DND-41 (cell line): ENCODE results near the gene CEP95.
A peak's percentile ranks its signal among the peaks of the same experiment; 100 is the strongest.

ENCODE experiments used
- ATAC-seq: fragments of 200-7000 bp; cut with Tn5 transposase; 3 replicates; pipeline ENCODE4 v1.9.1; 2021; ENCODE audit warnings: low read depth; ENCODE audit not compliant: insufficient read depth
- DNase-seq: peaks from one replicate; pipeline ENCODE4 v3.0.0-alpha.2; 2020
- H2AFZ ChIP-seq: 2 replicates; pipeline ENCODE4 v1.6.0; 2012; ENCODE audit warnings: low read depth, low read length
- H3K27ac ChIP-seq: 2 replicates; pipeline ENCODE4 v1.5.1; 2012; ENCODE audit warnings: low read length, inconsistent platforms
- H3K27me3 ChIP-seq: fragments of 200-600 bp; sonication (generic); 2 replicates; pipeline ENCODE4 v1.6.0; 2012; ENCODE audit warnings: low read length, mild to moderate bottlenecking, inconsistent platforms; ENCODE audit not compliant: insufficient read depth, poor library complexity
- H3K36me3 ChIP-seq: 2 replicates; pipeline ENCODE4 v1.5.1; 2012; ENCODE audit warnings: low read length, inconsistent platforms; ENCODE audit not compliant: insufficient read depth
- H3K4me1 ChIP-seq: 2 replicates; pipeline ENCODE4 v1.5.1; 2012; ENCODE audit warnings: mild to moderate bottlenecking, low read length; ENCODE audit not compliant: insufficient read depth
- H3K4me2 ChIP-seq: 2 replicates; pipeline ENCODE4 v1.6.0; 2012; ENCODE audit warnings: mild to moderate bottlenecking, moderate library complexity, low read length, inconsistent platforms; ENCODE audit not compliant: insufficient read depth
- H3K4me3 ChIP-seq, 2 experiments: fragments of 200-600 bp in 1 of 2; shearing (Covaris generic) in 1 of 2; 2 replicates each; pipeline ENCODE4 v1.5.1; 2012 to 2016; ENCODE audit warnings: inconsistent platforms in 2 of 2, low read length in 2 of 2, mild to moderate bottlenecking in 2 of 2, low read depth in 1 of 2, moderate library complexity in 1 of 2
- H3K79me2 ChIP-seq: 2 replicates; pipeline ENCODE4 v1.6.0; 2012; ENCODE audit warnings: low read length, inconsistent platforms; ENCODE audit not compliant: insufficient read depth
- H3K9ac ChIP-seq: 2 replicates; pipeline ENCODE4 v1.6.0; 2012; ENCODE audit warnings: low read depth, mild to moderate bottlenecking, inconsistent platforms, low read length, moderate library complexity
- H3K9me3 ChIP-seq: 2 replicates; pipeline ENCODE4 v1.5.1; 2012; ENCODE audit warnings: low read length, moderate library complexity, mild to moderate bottlenecking, inconsistent platforms; ENCODE audit not compliant: insufficient read depth, severe bottlenecking
- H4K20me1 ChIP-seq: 2 replicates; pipeline ENCODE4 v1.6.0; 2012; ENCODE audit warnings: low read length; ENCODE audit not compliant: insufficient read depth
- EZH2 ChIP-seq: IDR thresholded peaks from 3 replicates; pipeline ENCODE4 v1.6.1; 2012; ENCODE audit warnings: borderline replicate concordance, low read depth, mild to moderate bottlenecking, moderate library complexity, low read length, inconsistent platforms; ENCODE audit not compliant: severe bottlenecking
- TF ChIP-seq, protein P1 (sequence below): IDR thresholded peaks from 2 replicates; pipeline ENCODE4 v1.5.1; 2012; ENCODE audit warnings: borderline replicate concordance, low read length, moderate library complexity, mild to moderate bottlenecking; ENCODE audit not compliant: poor library complexity, severe bottlenecking; ENCODE audit errors: extremely low read depth

The CEP95 gene

GRCh38 chr17:64499805-64500486 is 6.8 kb upstream of the CEP95 start:
- Histone ChIP-seq H3K4me3 (no peak overlapping the region; a peak in 1 of 4 replicates), H2AFZ (no peak overlapping the region), H3K79me2 (peaks cover 76% of the 10 kb centered on the region), H3K9ac (no peak overlapping the region), H4K20me1 (peaks cover 66% of the 10 kb centered on the region), H3K4me1 (peaks cover 92% of the 10 kb centered on the region), H3K4me2 (peak overlapping the region; percentile 77), H3K36me3 (peaks cover 67% of the 10 kb centered on the region), H3K27me3 (no peaks in the 10 kb centered on the region), H3K9me3 (no peaks in the 10 kb centered on the region), H3K27ac (no peak overlapping the region)
- no peak for ATAC-seq
- no peak for DNase-seq
- TF ChIP-seq, protein P1, sequence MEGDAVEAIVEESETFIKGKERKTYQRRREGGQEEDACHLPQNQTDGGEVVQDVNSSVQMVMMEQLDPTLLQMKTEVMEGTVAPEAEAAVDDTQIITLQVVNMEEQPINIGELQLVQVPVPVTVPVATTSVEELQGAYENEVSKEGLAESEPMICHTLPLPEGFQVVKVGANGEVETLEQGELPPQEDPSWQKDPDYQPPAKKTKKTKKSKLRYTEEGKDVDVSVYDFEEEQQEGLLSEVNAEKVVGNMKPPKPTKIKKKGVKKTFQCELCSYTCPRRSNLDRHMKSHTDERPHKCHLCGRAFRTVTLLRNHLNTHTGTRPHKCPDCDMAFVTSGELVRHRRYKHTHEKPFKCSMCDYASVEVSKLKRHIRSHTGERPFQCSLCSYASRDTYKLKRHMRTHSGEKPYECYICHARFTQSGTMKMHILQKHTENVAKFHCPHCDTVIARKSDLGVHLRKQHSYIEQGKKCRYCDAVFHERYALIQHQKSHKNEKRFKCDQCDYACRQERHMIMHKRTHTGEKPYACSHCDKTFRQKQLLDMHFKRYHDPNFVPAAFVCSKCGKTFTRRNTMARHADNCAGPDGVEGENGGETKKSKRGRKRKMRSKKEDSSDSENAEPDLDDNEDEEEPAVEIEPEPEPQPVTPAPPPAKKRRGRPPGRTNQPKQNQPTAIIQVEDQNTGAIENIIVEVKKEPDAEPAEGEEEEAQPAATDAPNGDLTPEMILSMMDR, result no peak
- no peak for TF ChIP-seq EZH2

GRCh38 chr17:64500487-64500859 is 6.3 kb upstream of the CEP95 start:
- ATAC-seq (no peak), DNase-seq (no peak)
- Histone ChIP-seq H3K36me3 (peaks cover 71% of the 10 kb centered on the region), H3K9ac (no peak overlapping the region), H3K4me3 (no peak overlapping the region; a peak in 1 of 4 replicates), H2AFZ (no peak overlapping the region), H3K79me2 (peaks cover 76% of the 10 kb centered on the region), H3K4me2 (peak overlapping the region; percentile 77), H3K4me1 (peaks cover 88% of the 10 kb centered on the region), H3K9me3 (no peaks in the 10 kb centered on the region), H3K27me3 (no peaks in the 10 kb centered on the region), H4K20me1 (peaks cover 70% of the 10 kb centered on the region), H3K27ac (no peak overlapping the region)
- no peak for TF ChIP-seq EZH2
- TF ChIP-seq, protein P1, result no peak

- no peak for ATAC-seq
These were observed 5.7 kb upstream of the CEP95 start for GRCh38 chr17:64500862-64501765.

More at GRCh38 chr17:64500862-64501765, 5.7 kb upstream of the CEP95 start:
- Histone ChIP-seq H3K9ac (0 out of 2 replicates have a peak overlapping the region, but pooled peaks have one; percentile 9), H3K36me3 (peaks cover 74% of the 10 kb centered on the region), H2AFZ (no peak overlapping the region), H3K27me3 (no peaks in the 10 kb centered on the region), H3K79me2 (peaks cover 76% of the 10 kb centered on the region), H3K4me2 (peak overlapping the region; percentile 77), H3K4me3 (no peak overlapping the region; a peak in 1 of 4 replicates), H3K4me1 (peaks cover 82% of the 10 kb centered on the region), H3K27ac (no peak overlapping the region), H4K20me1 (peaks cover 72% of the 10 kb centered on the region), H3K9me3 (no peaks in the 10 kb centered on the region)
- DNase-seq, result no peak
- TF ChIP-seq, protein P1, result no peak
- TF ChIP-seq EZH2, result no peak
